HepG2 (cell line): Measurements from ENCODE around the gene CIBAR2. TPM values are rescaled to one million over a fixed set of nuclear protein-coding genes. Genes with fewer than 3 reads are reported as not detected.
A peak's percentile ranks its signal among the peaks of the same experiment; 100 is the strongest.

Source experiments
- CBFB ChIP-seq: sonication (generic); formaldehyde crosslinking; IDR thresholded peaks from 2 replicates; pipeline ENCODE4 v1.4.0; 2020; ENCODE audit warnings: missing genetic modification reagents
- GTF2F1 ChIP-seq: fragments of 150-350 bp; IDR thresholded peaks from 2 replicates; pipeline ENCODE4 v1.6.1; 2014; ENCODE audit warnings: low read length
- MED8 ChIP-seq: sonication (generic); formaldehyde crosslinking; IDR thresholded peaks from 2 replicates; pipeline ENCODE4 v1.8.1; 2023; ENCODE audit warnings: mild to moderate bottlenecking, missing genetic modification reagents; ENCODE audit not compliant: insufficient replicate concordance
- PPARG ChIP-seq: conservative IDR thresholded peaks from 2 replicates; pipeline ENCODE4 v1.6.1; 2016; ENCODE audit warnings: missing biosample characterization, missing genetic modification reagents
- RXRB ChIP-seq: IDR thresholded peaks from 2 replicates; pipeline ENCODE4 v1.6.1; 2016; ENCODE audit warnings: borderline replicate concordance, missing genetic modification reagents, missing compliant biosample characterization
- SOX6 ChIP-seq, 2 experiments: fragments of 450-650 bp in 1 of 2; sonication (generic) in 1 of 2; formaldehyde crosslinking in 1 of 2; IDR thresholded peaks; 2 replicates each; pipeline versions ENCODE4 v1.4.0 to v1.6.1; 2017 to 2020; ENCODE audit warnings: antibody characterized with exemption in 1 of 2, mild to moderate bottlenecking in 1 of 2, missing genetic modification reagents in 1 of 2
- ZKSCAN8 ChIP-seq: IDR thresholded peaks from 2 replicates; pipeline ENCODE4 v1.6.1; 2016; ENCODE audit warnings: borderline replicate concordance, missing genetic modification reagents, missing compliant biosample characterization
- ZNF180 ChIP-seq: sonication (generic); formaldehyde crosslinking; IDR thresholded peaks from 2 replicates; pipeline ENCODE4 v1.4.0; 2020; ENCODE audit warnings: low read depth, missing genetic modification reagents, borderline replicate concordance
- ZNF431 ChIP-seq: sonication (generic); formaldehyde crosslinking; IDR thresholded peaks from 2 replicates; pipeline ENCODE4 v1.9.0; 2022; ENCODE audit warnings: missing genetic modification reagents, low read depth, mild to moderate bottlenecking, borderline replicate concordance
- polyA plus RNA-seq, 8 experiments: library from polyadenylated mRNA; depleted of rRNA in 3 of 8; stranded (reverse) in 7 of 8; unstranded in 1 of 8; fragments of >200 nt; fragmentation: Illumina TruSeq in 4 of 8; extraction: Trizol in 4 of 8; gene quantifications; 2 replicates each; pipeline versions ENCODE4 v1.2.1 to v1.2.3, GENCODE V29; 2011 to 2016; ENCODE audit warnings: low read depth in 4 of 8, missing spikeins in 1 of 8, mixed read lengths in 1 of 8; ENCODE audit not compliant: insufficient read depth in 1 of 8
- total RNA-seq, 5 experiments: library from RNA; depleted of rRNA; stranded (reverse); fragments of >200 nt; fragmentation: Illumina TruSeq; extraction: Trizol; gene quantifications; 2 replicates each; pipeline ENCODE4 v1.2.3, GENCODE V29; 2016; ENCODE audit warnings: low read depth in 1 of 5
- TF ChIP-seq, protein P1 (sequence below): sonication (generic); formaldehyde crosslinking; IDR thresholded peaks from 2 replicates; pipeline ENCODE4 v1.4.0; 2020; ENCODE audit warnings: missing genetic modification reagents
- TF ChIP-seq, protein P2 (sequence below): sonication (generic); formaldehyde crosslinking; IDR thresholded peaks from 2 replicates; pipeline ENCODE4 v1.4.0; 2020; ENCODE audit warnings: missing genetic modification reagents, borderline replicate concordance
- TF ChIP-seq, protein P3 (sequence below): sonication (generic); formaldehyde crosslinking; IDR thresholded peaks from 2 replicates; pipeline ENCODE4 v1.4.0; 2020; ENCODE audit warnings: mild to moderate bottlenecking, missing genetic modification reagents
- TF ChIP-seq, protein P4 (sequence below): sonication (generic); formaldehyde crosslinking; IDR thresholded peaks from 2 replicates; pipeline ENCODE4 v1.4.0; 2020; ENCODE audit warnings: missing genetic modification reagents
- TF ChIP-seq, protein P5 (sequence below): IDR thresholded peaks from 2 replicates; pipeline ENCODE4 v1.6.1; 2016; ENCODE audit warnings: low read depth
- TF ChIP-seq, protein P6 (sequence below): sonication (generic); formaldehyde crosslinking; conservative IDR thresholded peaks from 2 replicates; pipeline ENCODE4 v1.8.0; 2022; ENCODE audit warnings: mild to moderate bottlenecking, moderate library complexity, missing genetic modification reagents

The CIBAR2 gene
- total and polyA plus RNA-seq, 2 of the 13 experiments (the other 11 are each of a cell fraction or from before 2014, with no cell fraction given): not detected

DNA sequence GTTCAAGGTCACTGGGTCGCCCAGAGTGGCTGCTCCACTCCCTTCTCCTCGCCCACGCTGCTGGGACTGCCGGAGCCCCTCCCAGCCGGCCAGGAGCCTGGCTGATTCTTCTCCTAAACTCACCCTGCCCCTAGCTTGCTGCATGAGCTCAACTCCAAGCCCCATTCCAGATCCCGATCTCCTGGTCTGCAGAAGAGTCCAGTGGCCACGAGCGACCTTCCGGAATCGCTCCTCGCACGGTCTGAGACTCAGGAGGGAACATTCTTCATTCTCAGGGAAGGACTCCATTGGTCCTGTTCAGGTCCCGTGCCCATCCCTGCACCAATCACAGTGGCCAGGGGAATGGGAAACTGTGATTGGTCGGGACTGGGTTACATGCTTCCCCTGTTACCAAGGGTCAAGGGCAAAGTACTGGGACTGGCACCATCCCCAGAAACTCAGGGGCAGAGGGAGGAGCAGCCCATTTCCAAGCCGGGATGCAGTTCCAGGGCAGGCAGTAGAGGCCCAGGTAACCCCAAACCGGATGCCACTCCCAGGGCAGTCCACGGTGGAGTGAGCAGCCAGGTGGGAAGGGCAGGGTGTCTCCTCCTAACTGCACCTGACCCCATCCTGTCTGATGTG is 24.5 kb upstream of the CIBAR2 start (continued):
- TF ChIP-seq CBFB (CRISPR knock-in tag): peak; percentile 63
- peak; percentile 56 for TF ChIP-seq RXRB (CRISPR knock-in tag)
- peak; percentile 79 for TF ChIP-seq MED8
- TF ChIP-seq, protein P1, sequence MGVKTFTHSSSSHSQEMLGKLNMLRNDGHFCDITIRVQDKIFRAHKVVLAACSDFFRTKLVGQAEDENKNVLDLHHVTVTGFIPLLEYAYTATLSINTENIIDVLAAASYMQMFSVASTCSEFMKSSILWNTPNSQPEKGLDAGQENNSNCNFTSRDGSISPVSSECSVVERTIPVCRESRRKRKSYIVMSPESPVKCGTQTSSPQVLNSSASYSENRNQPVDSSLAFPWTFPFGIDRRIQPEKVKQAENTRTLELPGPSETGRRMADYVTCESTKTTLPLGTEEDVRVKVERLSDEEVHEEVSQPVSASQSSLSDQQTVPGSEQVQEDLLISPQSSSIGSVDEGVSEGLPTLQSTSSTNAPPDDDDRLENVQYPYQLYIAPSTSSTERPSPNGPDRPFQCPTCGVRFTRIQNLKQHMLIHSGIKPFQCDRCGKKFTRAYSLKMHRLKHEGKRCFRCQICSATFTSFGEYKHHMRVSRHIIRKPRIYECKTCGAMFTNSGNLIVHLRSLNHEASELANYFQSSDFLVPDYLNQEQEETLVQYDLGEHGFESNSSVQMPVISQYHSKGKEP (CRISPR knock-in tag): 0 out of 2 replicates have a peak, but pooled peaks have one; percentile 27
- peak; percentile 37; the same call in 1 of the 2 replicates for TF ChIP-seq PPARG (CRISPR knock-in tag)
- no peak for TF ChIP-seq SOX6 (IDR thresholded peaks at IDR 0.05)
- TF ChIP-seq SOX6 (CRISPR knock-in tag; IDR thresholded peaks at IDR 0.05): peak; percentile 51
- no peak; the same call in 1 of the 2 replicates for TF ChIP-seq ZNF431 (CRISPR knock-in tag)
- TF ChIP-seq, protein P2, sequence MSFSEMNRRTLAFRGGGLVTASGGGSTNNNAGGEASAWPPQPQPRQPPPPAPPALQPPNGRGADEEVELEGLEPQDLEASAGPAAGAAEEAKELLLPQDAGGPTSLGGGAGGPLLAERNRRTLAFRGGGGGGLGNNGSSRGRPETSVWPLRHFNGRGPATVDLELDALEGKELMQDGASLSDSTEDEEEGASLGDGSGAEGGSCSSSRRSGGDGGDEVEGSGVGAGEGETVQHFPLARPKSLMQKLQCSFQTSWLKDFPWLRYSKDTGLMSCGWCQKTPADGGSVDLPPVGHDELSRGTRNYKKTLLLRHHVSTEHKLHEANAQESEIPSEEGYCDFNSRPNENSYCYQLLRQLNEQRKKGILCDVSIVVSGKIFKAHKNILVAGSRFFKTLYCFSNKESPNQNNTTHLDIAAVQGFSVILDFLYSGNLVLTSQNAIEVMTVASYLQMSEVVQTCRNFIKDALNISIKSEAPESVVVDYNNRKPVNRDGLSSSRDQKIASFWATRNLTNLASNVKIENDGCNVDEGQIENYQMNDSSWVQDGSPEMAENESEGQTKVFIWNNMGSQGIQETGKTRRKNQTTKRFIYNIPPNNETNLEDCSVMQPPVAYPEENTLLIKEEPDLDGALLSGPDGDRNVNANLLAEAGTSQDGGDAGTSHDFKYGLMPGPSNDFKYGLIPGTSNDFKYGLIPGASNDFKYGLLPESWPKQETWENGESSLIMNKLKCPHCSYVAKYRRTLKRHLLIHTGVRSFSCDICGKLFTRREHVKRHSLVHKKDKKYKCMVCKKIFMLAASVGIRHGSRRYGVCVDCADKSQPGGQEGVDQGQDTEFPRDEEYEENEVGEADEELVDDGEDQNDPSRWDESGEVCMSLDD: no peak; the same call in 1 of the 2 replicates
- peak; percentile 5; the same call in 1 of the 2 replicates for TF ChIP-seq ZNF180 (CRISPR knock-in tag)
- TF ChIP-seq, protein P3, sequence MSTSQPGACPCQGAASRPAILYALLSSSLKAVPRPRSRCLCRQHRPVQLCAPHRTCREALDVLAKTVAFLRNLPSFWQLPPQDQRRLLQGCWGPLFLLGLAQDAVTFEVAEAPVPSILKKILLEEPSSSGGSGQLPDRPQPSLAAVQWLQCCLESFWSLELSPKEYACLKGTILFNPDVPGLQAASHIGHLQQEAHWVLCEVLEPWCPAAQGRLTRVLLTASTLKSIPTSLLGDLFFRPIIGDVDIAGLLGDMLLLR: peak; percentile 1; the same call in 1 of the 2 replicates
- TF ChIP-seq, protein P4, sequence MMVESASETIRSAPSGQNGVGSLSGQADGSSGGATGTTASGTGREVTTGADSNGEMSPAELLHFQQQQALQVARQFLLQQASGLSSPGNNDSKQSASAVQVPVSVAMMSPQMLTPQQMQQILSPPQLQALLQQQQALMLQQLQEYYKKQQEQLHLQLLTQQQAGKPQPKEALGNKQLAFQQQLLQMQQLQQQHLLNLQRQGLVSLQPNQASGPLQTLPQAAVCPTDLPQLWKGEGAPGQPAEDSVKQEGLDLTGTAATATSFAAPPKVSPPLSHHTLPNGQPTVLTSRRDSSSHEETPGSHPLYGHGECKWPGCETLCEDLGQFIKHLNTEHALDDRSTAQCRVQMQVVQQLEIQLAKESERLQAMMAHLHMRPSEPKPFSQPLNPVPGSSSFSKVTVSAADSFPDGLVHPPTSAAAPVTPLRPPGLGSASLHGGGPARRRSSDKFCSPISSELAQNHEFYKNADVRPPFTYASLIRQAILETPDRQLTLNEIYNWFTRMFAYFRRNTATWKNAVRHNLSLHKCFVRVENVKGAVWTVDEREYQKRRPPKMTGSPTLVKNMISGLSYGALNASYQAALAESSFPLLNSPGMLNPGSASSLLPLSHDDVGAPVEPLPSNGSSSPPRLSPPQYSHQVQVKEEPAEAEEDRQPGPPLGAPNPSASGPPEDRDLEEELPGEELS (CRISPR knock-in tag): no peak
- TF ChIP-seq, protein P5, sequence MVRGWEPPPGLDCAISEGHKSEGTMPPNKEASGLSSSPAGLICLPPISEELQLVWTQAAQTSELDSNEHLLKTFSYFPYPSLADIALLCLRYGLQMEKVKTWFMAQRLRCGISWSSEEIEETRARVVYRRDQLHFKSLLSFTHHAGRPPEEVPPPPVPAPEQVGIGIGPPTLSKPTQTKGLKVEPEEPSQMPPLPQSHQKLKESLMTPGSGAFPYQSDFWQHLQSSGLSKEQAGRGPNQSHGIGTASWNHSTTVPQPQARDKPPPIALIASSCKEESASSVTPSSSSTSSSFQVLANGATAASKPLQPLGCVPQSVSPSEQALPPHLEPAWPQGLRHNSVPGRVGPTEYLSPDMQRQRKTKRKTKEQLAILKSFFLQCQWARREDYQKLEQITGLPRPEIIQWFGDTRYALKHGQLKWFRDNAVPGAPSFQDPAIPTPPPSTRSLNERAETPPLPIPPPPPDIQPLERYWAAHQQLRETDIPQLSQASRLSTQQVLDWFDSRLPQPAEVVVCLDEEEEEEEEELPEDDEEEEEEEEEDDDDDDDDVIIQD (CRISPR knock-in tag): peak; percentile 81
- TF ChIP-seq GTF2F1: no peak
- TF ChIP-seq, protein P6, sequence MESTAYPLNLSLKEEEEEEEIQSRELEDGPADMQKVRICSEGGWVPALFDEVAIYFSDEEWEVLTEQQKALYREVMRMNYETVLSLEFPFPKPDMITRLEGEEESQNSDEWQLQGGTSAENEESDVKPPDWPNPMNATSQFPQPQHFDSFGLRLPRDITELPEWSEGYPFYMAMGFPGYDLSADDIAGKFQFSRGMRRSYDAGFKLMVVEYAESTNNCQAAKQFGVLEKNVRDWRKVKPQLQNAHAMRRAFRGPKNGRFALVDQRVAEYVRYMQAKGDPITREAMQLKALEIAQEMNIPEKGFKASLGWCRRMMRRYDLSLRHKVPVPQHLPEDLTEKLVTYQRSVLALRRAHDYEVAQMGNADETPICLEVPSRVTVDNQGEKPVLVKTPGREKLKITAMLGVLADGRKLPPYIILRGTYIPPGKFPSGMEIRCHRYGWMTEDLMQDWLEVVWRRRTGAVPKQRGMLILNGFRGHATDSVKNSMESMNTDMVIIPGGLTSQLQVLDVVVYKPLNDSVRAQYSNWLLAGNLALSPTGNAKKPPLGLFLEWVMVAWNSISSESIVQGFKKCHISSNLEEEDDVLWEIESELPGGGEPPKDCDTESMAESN (CRISPR knock-in tag): peak; percentile 74; the same call in 1 of the 2 replicates
- TF ChIP-seq ZKSCAN8 (CRISPR knock-in tag): no peak
